Ishikawa (cell line): Measurements from ENCODE around the gene OSBPL10.

Source experiments
- CEBPB ChIP-seq: IDR thresholded peaks from 2 replicates; pipeline ENCODE4 v1.6.1; 2012
- CREB1 ChIP-seq: IDR thresholded peaks from 2 replicates; pipeline ENCODE4 v1.6.1; 2012; ENCODE audit warnings: low read depth
- EGR1 ChIP-seq: IDR thresholded peaks from 2 replicates; pipeline ENCODE4 v1.6.1; 2012
- EP300 ChIP-seq: IDR thresholded peaks from 2 replicates; pipeline ENCODE4 v1.6.1; 2012; ENCODE audit warnings: borderline replicate concordance
- FOXM1 ChIP-seq: IDR thresholded peaks from 2 replicates; pipeline ENCODE4 v1.6.1; 2012; ENCODE audit warnings: low read depth, borderline replicate concordance
- NFIC ChIP-seq: IDR thresholded peaks from 2 replicates; pipeline ENCODE4 v1.6.1; 2012
- RAD21 ChIP-seq: IDR thresholded peaks from 2 replicates; pipeline ENCODE4 v1.6.1; 2012; ENCODE audit warnings: low read depth
- TAF1 ChIP-seq: IDR thresholded peaks from 2 replicates; pipeline ENCODE4 v1.6.1; 2012; ENCODE audit warnings: low read depth, mild to moderate bottlenecking
- TCF12 ChIP-seq: IDR thresholded peaks from 2 replicates; pipeline ENCODE4 v1.6.1; 2012; ENCODE audit warnings: low read depth
- TEAD4 ChIP-seq: IDR thresholded peaks from 2 replicates; pipeline ENCODE4 v1.6.1; 2012
- YY1 ChIP-seq: IDR thresholded peaks from 2 replicates; pipeline ENCODE4 v1.6.1; 2012; ENCODE audit warnings: low read depth
- ZBTB7A ChIP-seq: IDR thresholded peaks from 2 replicates; pipeline ENCODE4 v1.6.1; 2012; ENCODE audit warnings: low read depth
- TF ChIP-seq, protein P1 (sequence below): IDR thresholded peaks from 2 replicates; pipeline ENCODE4 v1.6.1; 2012
- TF ChIP-seq, protein P2 (sequence below): IDR thresholded peaks from 2 replicates; pipeline ENCODE4 v1.6.1; 2012
- TF ChIP-seq, protein P3 (sequence below): IDR thresholded peaks from 2 replicates; pipeline ENCODE4 v1.6.1; 2012; ENCODE audit warnings: low read depth, mild to moderate bottlenecking

OSBPL10 gene

DNA sequence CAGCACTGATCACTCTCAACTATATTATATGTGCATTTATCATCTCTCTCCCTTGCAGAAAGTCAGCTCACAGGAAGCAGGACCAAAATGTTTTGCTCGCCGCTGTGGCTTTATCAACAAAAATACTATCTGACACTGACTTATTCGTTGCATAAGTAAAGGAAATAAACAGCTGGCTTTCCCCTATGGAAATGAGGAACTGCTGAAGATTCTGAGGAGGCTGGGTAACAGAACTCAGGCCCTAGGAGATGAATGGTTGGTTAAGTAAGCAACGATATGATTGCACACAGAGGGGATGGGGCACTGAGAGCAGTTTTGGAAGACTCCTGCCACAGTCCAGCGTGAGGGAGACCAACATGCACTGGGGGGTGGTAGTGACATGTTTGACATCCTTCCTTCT lies 267.2 kb downstream of the OSBPL10 start:
- no peak for TF ChIP-seq CREB1
- no peak for TF ChIP-seq YY1
- TF ChIP-seq RAD21 = no peak
- no peak for TF ChIP-seq EGR1
- TF ChIP-seq TCF12 = no peak
- TF ChIP-seq, protein P1, sequence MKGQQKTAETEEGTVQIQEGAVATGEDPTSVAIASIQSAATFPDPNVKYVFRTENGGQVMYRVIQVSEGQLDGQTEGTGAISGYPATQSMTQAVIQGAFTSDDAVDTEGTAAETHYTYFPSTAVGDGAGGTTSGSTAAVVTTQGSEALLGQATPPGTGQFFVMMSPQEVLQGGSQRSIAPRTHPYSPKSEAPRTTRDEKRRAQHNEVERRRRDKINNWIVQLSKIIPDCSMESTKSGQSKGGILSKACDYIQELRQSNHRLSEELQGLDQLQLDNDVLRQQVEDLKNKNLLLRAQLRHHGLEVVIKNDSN = no peak
- TF ChIP-seq, protein P2, sequence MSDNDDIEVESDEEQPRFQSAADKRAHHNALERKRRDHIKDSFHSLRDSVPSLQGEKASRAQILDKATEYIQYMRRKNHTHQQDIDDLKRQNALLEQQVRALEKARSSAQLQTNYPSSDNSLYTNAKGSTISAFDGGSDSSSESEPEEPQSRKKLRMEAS = no peak
- no peak for TF ChIP-seq TAF1
- no peak for TF ChIP-seq EP300
- TF ChIP-seq, protein P3, sequence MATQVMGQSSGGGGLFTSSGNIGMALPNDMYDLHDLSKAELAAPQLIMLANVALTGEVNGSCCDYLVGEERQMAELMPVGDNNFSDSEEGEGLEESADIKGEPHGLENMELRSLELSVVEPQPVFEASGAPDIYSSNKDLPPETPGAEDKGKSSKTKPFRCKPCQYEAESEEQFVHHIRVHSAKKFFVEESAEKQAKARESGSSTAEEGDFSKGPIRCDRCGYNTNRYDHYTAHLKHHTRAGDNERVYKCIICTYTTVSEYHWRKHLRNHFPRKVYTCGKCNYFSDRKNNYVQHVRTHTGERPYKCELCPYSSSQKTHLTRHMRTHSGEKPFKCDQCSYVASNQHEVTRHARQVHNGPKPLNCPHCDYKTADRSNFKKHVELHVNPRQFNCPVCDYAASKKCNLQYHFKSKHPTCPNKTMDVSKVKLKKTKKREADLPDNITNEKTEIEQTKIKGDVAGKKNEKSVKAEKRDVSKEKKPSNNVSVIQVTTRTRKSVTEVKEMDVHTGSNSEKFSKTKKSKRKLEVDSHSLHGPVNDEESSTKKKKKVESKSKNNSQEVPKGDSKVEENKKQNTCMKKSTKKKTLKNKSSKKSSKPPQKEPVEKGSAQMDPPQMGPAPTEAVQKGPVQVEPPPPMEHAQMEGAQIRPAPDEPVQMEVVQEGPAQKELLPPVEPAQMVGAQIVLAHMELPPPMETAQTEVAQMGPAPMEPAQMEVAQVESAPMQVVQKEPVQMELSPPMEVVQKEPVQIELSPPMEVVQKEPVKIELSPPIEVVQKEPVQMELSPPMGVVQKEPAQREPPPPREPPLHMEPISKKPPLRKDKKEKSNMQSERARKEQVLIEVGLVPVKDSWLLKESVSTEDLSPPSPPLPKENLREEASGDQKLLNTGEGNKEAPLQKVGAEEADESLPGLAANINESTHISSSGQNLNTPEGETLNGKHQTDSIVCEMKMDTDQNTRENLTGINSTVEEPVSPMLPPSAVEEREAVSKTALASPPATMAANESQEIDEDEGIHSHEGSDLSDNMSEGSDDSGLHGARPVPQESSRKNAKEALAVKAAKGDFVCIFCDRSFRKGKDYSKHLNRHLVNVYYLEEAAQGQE = no peak
- no peak for TF ChIP-seq FOXM1
- TF ChIP-seq CEBPB = no peak
- no peak for TF ChIP-seq NFIC
- no peak for TF ChIP-seq ZBTB7A
- no peak for TF ChIP-seq TEAD4

DNA sequence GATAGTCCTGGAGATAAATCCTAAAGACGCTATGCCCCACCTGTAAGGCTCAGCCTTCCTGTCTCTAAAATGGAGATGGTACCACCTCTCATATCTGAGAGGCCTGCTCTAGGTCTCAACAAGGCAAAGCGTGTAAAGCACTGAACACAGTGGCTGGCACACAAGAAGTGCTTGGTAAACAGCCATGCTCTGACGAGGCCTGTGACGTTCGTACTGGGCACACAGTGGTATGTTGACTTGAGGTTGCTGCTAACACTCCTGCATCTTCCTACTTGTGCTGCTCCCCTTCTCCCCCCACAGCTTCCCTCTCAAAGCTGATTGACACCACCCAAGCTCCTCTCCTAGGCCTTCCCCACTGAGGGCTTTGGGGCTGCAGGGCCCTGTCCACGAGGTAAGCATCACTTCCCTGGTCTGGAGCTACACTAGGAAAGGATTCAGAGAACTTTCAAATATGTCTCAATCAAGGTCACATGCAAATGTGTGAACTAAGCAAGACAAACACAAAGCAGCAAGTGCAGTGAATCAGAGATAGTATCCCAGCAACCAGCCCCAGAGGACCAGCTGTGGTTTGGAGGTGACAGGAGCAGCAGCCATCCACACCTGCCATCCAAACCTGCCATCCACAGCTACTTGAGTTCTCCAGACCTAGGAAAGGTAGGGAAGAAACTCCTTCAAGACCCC lies 270.8 kb downstream of the OSBPL10 start:
- TF ChIP-seq NFIC (no peak), TCF12 (no peak), EP300 (no peak), EGR1 (no peak), CREB1 (no peak), YY1 (no peak), RAD21 (no peak), TEAD4 (no peak), FOXM1 (no peak), ZBTB7A (no peak), TAF1 (no peak), CEBPB (no peak)
- TF ChIP-seq, protein P3 = no peak
- TF ChIP-seq, protein P2 = no peak
- TF ChIP-seq, protein P1 = no peak

DNA sequence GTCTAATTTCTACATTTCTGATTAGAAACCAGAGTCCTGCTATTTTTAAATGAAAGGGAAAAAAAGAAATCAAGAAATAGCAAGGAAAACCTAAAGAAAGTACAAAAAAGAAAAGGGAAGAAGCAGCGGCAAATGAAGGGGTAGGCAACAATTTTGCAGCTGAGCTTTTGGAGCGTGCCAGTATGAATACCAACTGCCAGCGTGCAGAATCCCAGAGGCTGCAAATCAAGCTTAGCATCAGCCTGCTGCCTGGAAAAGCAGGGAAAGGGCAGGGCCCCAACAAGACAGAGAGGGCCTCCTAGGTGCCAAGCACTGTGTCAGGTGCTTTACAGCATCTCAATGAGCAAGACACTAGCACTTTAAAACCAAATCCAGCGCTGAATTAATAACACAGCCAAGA lies 271.5 kb downstream of the OSBPL10 start:
- no peak for TF ChIP-seq CEBPB
- TF ChIP-seq, protein P2 = no peak
- TF ChIP-seq EP300 = no peak

DNA sequence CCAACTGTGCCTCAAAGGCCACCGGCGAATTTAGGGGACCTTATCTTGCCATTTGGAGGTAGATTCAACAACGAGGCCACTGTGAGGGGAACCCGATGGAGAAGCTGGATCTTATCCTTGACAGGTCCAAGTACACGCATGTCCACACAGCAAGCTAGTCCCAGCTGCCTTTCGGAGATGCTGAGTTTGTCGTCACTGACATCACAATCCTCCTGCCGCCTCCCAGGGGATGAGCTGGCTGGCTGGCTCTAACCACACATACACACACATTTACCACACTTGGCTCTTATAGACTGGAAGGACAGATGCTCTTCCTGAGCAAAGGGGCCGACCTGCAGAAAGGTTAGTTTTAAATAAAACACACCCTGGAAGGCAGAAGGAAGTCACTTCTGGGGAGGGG lies 272.1 kb downstream of the OSBPL10 start:
- TF ChIP-seq TEAD4 (no peak), NFIC (no peak), EGR1 (no peak), EP300 (no peak), RAD21 (no peak), ZBTB7A (no peak)
- TF ChIP-seq, protein P1 = no peak

DNA sequence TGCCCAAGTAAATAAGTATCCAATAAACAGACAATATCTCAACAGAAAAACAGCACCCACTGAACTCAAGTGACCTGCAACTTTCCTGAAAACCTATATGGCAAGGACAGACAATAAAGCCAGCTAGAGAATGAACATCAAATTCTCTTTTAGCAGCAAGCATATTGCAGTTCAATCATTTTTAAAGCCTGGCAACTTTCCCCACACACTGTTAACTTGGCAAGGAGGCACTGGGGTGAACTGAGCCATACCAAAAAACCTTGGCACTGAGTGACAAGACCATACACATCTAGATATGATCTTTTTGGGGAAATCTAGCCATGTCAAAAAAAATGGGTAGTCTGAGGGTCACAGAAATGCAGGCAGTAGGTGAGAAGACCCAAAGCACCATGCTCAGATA lies 273.8 kb downstream of the OSBPL10 start:
- TF ChIP-seq CEBPB (no peak), RAD21 (no peak)

DNA sequence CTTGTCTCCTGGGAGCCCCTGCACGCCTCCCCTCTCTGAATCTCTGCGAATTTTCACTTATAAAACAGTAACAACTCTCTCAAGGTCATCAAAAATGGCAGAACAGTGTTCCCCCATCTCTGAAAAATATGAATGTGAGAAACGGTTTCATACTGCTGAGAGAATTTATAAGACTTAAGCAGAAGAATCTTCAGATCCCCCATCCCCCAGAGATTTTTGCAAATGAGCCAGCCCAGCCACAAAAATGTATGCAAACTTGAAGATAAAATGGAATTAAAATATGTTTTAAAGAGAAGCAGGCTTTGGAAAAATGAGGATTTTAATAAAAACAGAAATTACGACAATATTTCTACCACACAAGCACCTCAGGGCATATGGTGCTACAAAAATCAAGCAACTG lies 275.3 kb downstream of the OSBPL10 start:
- TF ChIP-seq, protein P3 = no peak
- TF ChIP-seq EGR1 (no peak), YY1 (no peak), EP300 (no peak)
- TF ChIP-seq, protein P2 = no peak
- TF ChIP-seq, protein P1 = no peak
